Measurements from ENCODE around the gene ODC1. TPM values are rescaled to one million over a fixed set of nuclear protein-coding genes. Genes with fewer than 3 reads are reported as not detected.

The ODC1 gene
- total RNA-seq, 3 donors from 2014 or later: 581 to 619 (median 602) TPM

DNA sequence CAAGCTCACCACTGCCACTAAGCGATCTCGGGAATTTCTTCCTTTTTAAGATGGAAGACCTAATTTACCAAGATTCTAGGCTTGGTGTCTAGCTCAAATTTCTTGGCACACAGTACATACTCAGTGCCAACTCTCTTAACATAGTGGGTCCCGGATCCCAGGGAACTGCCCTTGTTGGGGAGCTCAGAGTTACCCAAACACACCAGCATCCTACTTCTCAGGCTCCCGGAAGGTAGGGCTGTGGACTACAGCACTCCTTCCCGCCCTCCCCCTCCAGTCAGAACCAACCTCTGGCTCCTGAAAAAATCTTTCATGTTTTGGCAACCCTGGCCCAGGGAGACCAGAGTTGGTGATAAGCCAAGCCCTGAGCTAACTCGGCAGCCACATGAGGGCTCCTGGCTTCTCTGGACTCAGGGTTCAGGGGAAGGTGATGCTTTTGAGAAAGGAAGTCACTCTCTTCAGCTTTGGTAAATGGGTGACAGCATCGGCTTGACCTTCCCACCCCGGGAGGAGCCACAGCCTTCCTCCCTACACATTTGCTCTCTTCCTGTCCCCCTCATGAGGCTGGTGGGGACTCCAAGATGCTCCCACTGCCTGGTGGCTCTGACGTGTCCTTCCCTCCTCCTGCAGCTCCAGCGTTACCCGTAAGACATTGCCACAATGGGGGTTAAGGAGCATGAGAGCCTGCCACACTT, 8.8 kb downstream of the ODC1 start:
- peaks cover 47% of the 10 kb centered on the region for H3K36me3 Mint-ChIP-seq (ENCODE audit: insufficient read depth)
- ATAC-seq: no peak
- no peak for DNase-seq
- no peaks in the 10 kb centered on the region for H3K9me3 Mint-ChIP-seq
- H3K4me1 Mint-ChIP-seq (ENCODE audit: low read depth): peaks cover 26% of the 10 kb centered on the region
- H3K27me3 Mint-ChIP-seq (ENCODE audit: low read depth): no peaks in the 10 kb centered on the region
- no peak overlapping the region for H3K4me3 Mint-ChIP-seq

DNA sequence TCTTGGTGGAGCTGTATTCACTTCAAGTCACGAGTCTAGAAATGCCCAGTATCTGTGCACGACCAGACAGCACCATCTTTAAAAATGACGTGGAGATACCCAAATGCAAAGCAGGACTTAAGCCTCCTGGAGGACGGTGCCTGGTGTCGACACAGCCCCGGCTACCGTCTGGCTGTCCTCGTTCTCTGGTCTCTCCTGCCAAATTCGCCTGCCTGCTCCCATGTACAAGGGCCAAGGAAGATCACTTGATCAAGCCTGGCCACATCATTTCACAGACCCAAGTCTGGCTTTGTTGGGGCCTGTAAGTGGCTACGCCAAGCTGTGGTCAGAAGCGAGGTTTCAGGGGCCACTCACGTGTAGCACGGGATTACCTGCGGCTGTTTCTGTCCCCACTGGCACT, 9.4 kb downstream of the ODC1 start:
- peaks cover 21% of the 10 kb centered on the region for H3K4me1 Mint-ChIP-seq (ENCODE audit: low read depth)
- ATAC-seq (no peak), DNase-seq (no peak)
- H3K36me3 Mint-ChIP-seq (ENCODE audit: insufficient read depth): peaks cover 40% of the 10 kb centered on the region
- H3K27me3 Mint-ChIP-seq (ENCODE audit: low read depth): no peaks in the 10 kb centered on the region
- H3K4me3 Mint-ChIP-seq: no peak overlapping the region
- no peaks in the 10 kb centered on the region for H3K9me3 Mint-ChIP-seq

DNA sequence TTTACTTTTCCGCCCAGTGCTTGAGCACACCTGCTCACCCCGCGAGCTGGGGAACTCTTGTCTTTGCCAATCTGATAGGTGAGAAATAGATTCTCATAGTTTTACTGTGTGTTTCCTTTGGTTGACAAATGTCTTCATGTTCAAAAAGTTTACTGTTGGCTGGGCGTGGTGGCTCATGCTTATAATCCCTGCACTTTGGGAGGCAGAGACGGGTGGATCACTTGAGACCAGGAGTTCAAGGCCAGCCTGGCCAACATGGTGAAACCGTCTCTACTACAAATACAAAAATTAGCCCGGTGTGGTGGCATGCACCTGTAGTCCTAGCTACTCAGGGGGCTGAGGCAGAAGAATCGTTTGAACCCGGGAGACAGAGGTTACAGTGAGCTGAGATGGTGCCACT, 10.3 kb downstream of the ODC1 start:
- Mint-ChIP-seq H3K36me3 (ENCODE audit: insufficient read depth) (peaks cover 32% of the 10 kb centered on the region), H3K27me3 (ENCODE audit: low read depth) (peaks cover 6% of the 10 kb centered on the region), H3K4me3 (no peak overlapping the region), H3K4me1 (ENCODE audit: low read depth) (peaks cover 20% of the 10 kb centered on the region), H3K9me3 (no peaks in the 10 kb centered on the region)
- ATAC-seq (no peak), DNase-seq (no peak)

DNA sequence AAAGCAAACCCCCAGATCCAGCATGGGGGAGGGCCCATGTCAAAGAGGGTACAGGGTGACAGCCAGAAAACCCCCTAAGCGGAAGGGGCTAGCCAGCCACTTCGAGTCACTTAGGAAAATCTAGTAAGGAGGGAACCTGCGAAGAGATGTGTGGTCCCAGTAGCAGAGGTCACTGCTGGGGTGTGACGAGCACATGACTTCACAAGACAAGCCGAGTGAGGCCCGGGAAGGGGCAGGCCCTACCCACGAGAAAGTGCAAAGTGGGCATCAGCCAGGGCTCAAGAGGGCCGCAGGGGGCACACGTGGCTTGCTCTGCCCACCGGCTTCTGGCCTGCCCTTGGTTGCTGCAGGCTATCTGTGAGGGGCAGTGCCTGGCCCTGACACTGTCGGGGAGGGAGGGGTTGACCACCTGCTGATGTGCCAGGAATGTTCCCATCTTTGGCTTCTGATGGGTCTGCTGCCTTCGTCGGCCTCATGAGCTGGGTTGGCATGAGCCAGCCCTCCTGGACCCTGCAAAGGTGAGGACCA, 11.5 kb downstream of the ODC1 start:
- H3K36me3 Mint-ChIP-seq (ENCODE audit: insufficient read depth): peaks cover 23% of the 10 kb centered on the region
- ATAC-seq: no peak
- no peaks in the 10 kb centered on the region for H3K9me3 Mint-ChIP-seq
- H3K4me1 Mint-ChIP-seq (ENCODE audit: low read depth): peaks cover 16% of the 10 kb centered on the region
- peaks cover 11% of the 10 kb centered on the region for H3K27me3 Mint-ChIP-seq (ENCODE audit: low read depth)
- H3K4me3 Mint-ChIP-seq: no peak overlapping the region
- DNase-seq: no peak

DNA sequence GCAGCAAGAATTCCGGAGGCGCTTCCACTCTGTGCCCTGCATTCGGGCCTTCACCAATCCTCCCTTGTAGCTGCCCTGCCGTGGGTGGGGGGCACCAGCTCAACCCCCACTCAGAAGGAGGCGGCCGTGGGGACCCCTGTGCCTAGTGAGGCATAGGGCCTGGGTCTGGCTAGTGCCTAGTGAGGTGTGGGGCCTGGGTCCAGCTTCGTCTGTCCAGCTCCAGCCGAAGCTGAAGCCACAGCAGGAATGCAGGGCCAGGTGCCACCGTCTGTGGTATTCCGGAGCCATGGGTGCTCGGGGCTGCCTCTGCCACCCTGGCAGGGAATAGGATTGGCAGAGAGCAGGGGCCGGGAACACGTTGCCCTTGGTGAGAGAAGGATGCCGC, 12.3 kb downstream of the ODC1 start:
- no peak overlapping the region for H3K4me3 Mint-ChIP-seq
- ATAC-seq: no peak
- DNase-seq: no peak
- peaks cover 11% of the 10 kb centered on the region for H3K27me3 Mint-ChIP-seq (ENCODE audit: low read depth)
- peaks cover 12% of the 10 kb centered on the region for H3K4me1 Mint-ChIP-seq (ENCODE audit: low read depth)
- no peaks in the 10 kb centered on the region for H3K9me3 Mint-ChIP-seq
- peaks cover 18% of the 10 kb centered on the region for H3K36me3 Mint-ChIP-seq (ENCODE audit: insufficient read depth)

DNA sequence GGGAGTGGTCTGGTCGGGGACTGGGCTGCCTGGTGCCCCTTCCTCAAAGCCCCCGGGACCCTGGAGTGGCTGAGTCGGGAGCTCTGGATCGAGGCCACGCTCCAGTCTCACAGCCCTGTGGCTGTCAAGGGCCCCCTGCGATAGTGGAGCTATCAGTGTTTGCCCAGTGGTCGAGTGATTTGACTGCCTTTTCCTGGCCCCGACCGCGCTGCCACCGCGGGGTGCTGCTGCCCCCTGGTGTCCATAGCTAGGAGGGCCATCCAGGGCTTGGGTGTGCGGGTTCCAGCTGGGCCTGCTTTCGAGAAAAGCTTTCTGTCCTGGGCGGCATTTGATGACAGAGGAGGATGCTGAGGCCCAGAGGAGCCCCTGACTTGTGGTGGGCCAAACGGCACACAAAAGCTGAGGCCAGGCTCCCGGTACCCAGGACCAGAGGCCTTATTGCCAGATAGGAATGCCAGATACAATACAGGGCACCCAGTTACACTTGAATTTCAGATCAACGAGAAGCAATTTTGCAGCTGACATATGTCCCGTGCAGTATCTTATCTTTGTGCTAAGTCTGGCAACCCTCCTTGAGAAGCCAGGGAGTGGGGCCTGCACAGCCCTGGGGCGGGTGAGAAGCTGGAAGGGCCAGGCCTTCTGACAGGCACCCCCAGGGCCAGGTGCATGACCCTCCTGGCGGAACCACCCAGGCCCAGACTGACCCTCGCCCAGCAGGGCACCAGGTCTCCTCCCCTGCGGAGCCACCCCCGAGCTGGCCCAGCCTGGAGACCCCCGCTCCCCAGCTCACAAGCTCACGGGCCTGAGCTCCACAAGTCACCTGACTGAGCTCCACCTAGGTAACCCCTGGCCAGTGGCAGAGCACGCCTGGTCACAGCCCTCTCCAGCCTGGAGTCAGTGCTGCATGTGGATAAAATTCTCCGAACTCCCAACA, 13.0 kb downstream of the ODC1 start:
- DNase-seq (peak; percentile 65), ATAC-seq (peak; percentile 66)
- H3K36me3 Mint-ChIP-seq (ENCODE audit: insufficient read depth): peaks cover 11% of the 10 kb centered on the region
- peaks cover 12% of the 10 kb centered on the region for H3K4me1 Mint-ChIP-seq (ENCODE audit: low read depth)
- H3K4me3 Mint-ChIP-seq: no peak overlapping the region
- H3K9me3 Mint-ChIP-seq: no peaks in the 10 kb centered on the region
- H3K27me3 Mint-ChIP-seq (ENCODE audit: low read depth): peaks cover 11% of the 10 kb centered on the region

DNA sequence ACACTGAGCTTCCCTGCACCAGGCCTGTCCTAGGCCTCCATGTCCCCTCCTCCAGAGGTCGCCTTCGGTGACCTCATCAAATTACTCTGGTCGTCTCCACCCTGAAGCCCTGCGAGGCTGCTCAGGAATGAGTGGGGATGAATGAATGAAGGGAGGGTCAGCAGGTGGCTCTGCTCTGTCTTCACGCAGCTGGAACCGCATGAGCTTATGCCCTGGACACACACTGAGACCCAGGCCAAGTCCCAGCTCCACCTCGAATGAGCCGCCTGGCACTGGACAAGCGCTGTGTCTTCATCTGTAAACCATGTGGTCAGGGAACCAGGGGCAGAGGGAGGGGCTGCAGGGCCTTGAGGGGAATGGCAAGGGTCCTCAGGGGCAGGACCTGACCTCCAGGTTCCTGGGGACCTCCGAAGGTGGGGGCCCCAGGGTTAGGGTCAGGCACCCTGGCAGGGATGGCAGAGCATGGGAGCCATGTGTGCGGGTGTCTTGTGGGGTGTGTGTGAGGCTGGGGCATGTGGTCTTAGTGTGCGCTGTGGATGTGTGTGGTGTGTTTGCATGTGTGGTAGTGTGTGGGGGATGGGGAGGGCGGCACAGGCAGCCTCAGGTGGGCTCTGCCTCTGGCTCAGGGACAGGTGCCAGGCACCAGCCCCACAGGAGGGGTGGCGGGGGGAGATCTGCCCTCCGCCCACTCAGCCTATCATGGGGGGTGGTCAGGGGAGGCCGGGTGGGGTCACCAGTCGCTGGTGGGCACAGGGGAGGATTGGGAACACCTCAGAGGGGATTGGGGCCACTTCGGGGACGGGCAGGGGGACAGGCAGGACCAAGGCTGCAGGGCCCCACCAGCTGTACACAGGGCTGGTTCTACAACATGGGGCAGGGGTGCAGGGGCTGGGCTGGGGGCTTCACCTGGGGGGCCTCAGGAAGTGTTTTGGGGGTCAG, 13.9 kb downstream of the ODC1 start:
- Mint-ChIP-seq H3K36me3 (ENCODE audit: insufficient read depth) (peaks cover 2% of the 10 kb centered on the region), H3K4me1 (ENCODE audit: low read depth) (peaks cover 12% of the 10 kb centered on the region), H3K4me3 (no peak overlapping the region), H3K9me3 (no peaks in the 10 kb centered on the region), H3K27me3 (ENCODE audit: low read depth) (peaks cover 11% of the 10 kb centered on the region)
- no peak for DNase-seq
- ATAC-seq: no peak

DNA sequence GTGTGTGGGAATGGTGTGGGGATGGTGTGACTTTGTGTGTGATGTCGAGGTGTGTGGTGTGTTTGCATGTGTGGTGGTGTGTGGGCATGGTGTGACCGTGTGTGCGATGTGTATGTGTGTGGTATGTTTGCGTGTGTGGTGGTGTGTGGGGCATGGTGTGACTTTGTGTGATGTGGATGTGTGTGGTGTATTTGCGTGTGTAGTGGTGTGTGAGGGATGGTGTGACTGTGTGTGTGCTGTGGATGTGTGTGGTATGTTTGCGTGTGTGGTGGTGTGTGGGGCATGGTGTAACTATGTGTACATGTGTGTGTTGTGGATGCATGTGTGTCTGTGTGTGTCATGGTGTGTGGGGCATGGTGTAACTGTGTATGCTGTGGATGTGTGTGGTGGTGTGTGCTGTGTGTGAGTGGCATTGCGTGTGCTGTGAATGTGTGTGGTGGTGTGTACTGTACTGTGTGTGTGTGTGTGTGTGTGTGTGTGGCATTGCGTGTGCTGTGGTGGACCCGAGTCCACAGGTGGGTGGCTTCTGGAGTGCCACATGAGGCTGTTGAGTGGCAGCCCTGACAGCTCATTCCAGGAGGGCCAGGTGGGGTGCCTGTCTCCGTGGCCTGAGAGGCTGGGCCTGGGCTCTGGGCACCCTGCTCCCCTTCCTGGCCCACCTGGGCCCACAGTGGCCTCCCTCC, 14.7 kb downstream of the ODC1 start:
- Mint-ChIP-seq H3K27me3 (ENCODE audit: low read depth) (peaks cover 11% of the 10 kb centered on the region), H3K9me3 (no peaks in the 10 kb centered on the region), H3K36me3 (ENCODE audit: insufficient read depth) (no peaks in the 10 kb centered on the region), H3K4me1 (ENCODE audit: low read depth) (peaks cover 12% of the 10 kb centered on the region), H3K4me3 (no peak overlapping the region)
- DNase-seq (no peak), ATAC-seq (no peak)

- Mint-ChIP-seq H3K4me3 (peak overlapping the region; percentile 26), H3K36me3 (ENCODE audit: insufficient read depth) (peaks cover 2% of the 10 kb centered on the region), H3K27me3 (ENCODE audit: low read depth) (peaks cover 11% of the 10 kb centered on the region), H3K4me1 (ENCODE audit: low read depth) (peaks cover 12% of the 10 kb centered on the region), H3K9me3 (no peaks in the 10 kb centered on the region)
- ATAC-seq: peak; percentile 19 to 68
- DNase-seq: no peak
Observed at GRCh38 chr2:10432311-10433181, 15.6 kb downstream of the ODC1 start.

GRCh38 chr2:10431797-10432196, 16.3 kb downstream of the ODC1 start:
- peaks cover 12% of the 10 kb centered on the region for H3K4me1 Mint-ChIP-seq (ENCODE audit: low read depth)
- DNase-seq: no peak
- H3K36me3 Mint-ChIP-seq (ENCODE audit: insufficient read depth): peaks cover 8% of the 10 kb centered on the region
- H3K4me3 Mint-ChIP-seq: peak overlapping the region; percentile 26
- no peak for ATAC-seq
- peaks cover 11% of the 10 kb centered on the region for H3K27me3 Mint-ChIP-seq (ENCODE audit: low read depth)
- no peaks in the 10 kb centered on the region for H3K9me3 Mint-ChIP-seq

GRCh38 chr2:10430886-10431622, 17.1 kb downstream of the ODC1 start:
- peaks cover 12% of the 10 kb centered on the region for H3K4me1 Mint-ChIP-seq (ENCODE audit: low read depth)
- H3K9me3 Mint-ChIP-seq: no peaks in the 10 kb centered on the region
- peaks cover 11% of the 10 kb centered on the region for H3K27me3 Mint-ChIP-seq (ENCODE audit: low read depth)
- peaks cover 10% of the 10 kb centered on the region for H3K36me3 Mint-ChIP-seq (ENCODE audit: insufficient read depth)
- H3K4me3 Mint-ChIP-seq: no peak overlapping the region
- DNase-seq (no peak), ATAC-seq (no peak)

- H3K9me3 Mint-ChIP-seq: no peaks in the 10 kb centered on the region
Observed at GRCh38 chr2:10428924-10429323, 19.2 kb downstream of the ODC1 start.

More at GRCh38 chr2:10428924-10429323, 19.2 kb downstream of the ODC1 start:
- Mint-ChIP-seq H3K36me3 (ENCODE audit: insufficient read depth) (peaks cover 13% of the 10 kb centered on the region), H3K27me3 (ENCODE audit: low read depth) (peaks cover 11% of the 10 kb centered on the region), H3K4me1 (ENCODE audit: low read depth) (peaks cover 9% of the 10 kb centered on the region), H3K4me3 (no peak overlapping the region)
- DNase-seq: no peak
- no peak for ATAC-seq
